ENCODE results near the gene TPCN1.

Gene TPCN1

DNA sequence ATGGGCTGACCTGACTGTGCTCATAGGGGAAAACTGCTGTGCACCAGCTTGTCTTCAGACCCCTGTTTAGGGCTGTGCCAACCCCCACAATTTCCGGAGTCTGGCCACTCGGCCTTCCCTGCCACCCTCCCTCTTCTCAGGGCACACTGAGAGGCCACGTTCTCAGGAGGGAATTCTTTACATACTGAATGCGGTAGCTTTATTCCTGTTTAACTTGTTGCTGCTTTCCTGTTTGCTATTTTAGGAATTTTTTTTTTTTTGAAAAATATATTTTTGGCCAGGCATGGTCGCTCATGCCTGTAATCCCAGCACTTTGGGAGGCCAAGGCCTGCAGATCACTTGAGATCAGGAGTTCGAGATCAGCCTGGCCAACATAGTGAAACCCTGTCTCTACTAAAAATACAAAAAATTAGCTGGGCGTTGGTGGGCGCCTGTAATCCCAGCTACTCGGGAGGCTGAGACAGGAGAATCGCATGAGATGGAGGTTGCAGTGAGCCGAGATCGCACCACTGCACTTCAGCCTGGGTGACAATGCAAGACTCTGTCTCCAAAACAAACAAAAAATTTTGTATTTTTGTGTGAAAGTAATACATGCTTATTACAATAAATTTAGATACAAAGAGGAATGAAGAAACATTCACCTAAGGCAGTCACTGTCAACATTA is 39.5 kb downstream of the TPCN1 start:
- no peak for DNase-seq (ENCODE audit: low read depth in 2 of 2)

- DNase-seq (ENCODE audit: low read depth in 2 of 2) = no peak
These were observed 40.7 kb downstream of the TPCN1 start for GRCh38 chr12:113261847-113262470.

GRCh38 chr12:113262710-113263109 is 41.4 kb downstream of the TPCN1 start:
- DNase-seq (ENCODE audit: low read depth in 2 of 2) = no peak

GRCh38 chr12:113263431-113263963 is 42.2 kb downstream of the TPCN1 start:
- no peak for DNase-seq (ENCODE audit: low read depth in 2 of 2)

GRCh38 chr12:113266106-113266895 is 45.0 kb downstream of the TPCN1 start:
- DNase-seq (ENCODE audit: low read depth in 2 of 2) = no peak

DNA sequence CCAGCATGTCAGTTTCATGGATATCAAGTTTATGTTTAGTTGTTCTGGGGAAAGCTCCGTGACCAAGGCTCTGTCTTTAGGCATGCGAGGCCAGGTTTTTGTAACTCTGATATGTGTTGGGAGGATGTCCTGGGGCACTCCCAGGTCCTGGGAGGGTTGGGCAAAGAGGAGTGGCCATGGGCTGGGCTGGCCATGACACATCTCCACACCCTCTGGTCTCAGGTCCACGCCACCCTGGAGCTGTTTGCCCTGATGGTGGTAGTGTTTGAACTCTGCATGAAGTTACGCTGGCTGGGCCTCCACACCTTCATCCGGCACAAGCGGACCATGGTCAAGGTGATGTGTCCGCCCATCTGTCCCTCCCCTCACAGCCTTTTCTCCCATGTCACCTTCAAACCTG is 46.4 kb downstream of the TPCN1 start:
- DNase-seq (ENCODE audit: low read depth in 2 of 2) = no peak

DNA sequence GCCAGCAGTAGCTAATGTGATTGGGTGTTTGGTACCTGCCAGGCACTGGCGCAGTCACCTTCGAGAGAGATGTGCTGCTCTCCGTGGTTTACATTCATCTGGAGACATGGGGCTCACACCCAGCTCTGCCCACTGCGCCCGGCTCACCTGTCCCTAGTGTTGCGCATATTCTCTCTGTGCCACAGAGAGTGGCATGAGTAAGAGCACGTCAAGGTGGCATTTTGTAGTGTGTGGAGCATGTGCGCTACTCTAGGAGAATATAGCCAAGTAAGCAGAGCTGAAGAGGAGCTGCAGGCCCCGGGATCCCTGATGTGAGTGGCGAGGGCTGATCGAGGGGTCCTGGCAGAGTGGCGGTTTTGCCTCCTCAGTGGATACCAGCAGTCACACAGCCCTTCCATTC is 46.9 kb downstream of the TPCN1 start:
- DNase-seq (ENCODE audit: low read depth in 2 of 2) = no peak

- no peak for DNase-seq (ENCODE audit: low read depth in 2 of 2)
These were observed 47.4 kb downstream of the TPCN1 start for GRCh38 chr12:113268621-113269020.

DNA sequence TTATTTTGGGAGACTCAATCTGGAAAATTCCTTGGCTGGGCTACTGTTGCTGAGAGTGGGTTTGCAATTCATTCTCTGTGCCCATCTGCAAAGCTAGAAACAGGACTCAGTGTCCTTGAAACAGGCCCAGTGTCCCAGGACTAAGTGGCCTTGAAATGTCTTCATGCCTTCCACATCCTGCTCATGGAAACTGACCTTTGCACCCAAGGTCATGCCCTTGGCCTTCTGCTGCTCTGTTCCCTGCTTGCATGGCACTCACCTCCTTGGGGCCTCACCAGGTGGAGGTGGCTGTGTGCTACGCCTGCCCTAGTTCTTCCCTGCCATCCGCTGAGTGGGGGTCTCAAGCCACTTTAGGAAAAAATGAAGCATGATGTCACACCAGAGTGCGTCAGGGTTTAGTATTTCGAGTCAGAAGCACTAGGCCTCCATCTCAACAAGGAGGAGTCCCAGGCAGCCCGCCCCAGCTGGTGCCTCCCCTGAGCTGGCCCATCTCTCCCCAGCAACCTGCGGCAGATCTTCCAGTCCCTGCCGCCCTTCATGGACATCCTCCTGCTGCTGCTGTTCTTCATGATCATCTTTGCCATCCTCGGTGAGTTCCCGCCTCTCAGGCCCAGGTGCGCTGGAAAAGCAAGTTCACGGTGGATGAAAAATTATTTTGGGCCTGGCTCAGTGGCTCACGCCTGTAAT is 48.1 kb downstream of the TPCN1 start:
- DNase-seq (ENCODE audit: low read depth in 2 of 2) = no peak

GRCh38 chr12:113270709-113271009 is 49.4 kb downstream of the TPCN1 start:
- no peak for DNase-seq (ENCODE audit: low read depth in 2 of 2)

GRCh38 chr12:113271466-113271852 is 50.2 kb downstream of the TPCN1 start:
- no peak for DNase-seq (ENCODE audit: low read depth in 2 of 2)

DNA sequence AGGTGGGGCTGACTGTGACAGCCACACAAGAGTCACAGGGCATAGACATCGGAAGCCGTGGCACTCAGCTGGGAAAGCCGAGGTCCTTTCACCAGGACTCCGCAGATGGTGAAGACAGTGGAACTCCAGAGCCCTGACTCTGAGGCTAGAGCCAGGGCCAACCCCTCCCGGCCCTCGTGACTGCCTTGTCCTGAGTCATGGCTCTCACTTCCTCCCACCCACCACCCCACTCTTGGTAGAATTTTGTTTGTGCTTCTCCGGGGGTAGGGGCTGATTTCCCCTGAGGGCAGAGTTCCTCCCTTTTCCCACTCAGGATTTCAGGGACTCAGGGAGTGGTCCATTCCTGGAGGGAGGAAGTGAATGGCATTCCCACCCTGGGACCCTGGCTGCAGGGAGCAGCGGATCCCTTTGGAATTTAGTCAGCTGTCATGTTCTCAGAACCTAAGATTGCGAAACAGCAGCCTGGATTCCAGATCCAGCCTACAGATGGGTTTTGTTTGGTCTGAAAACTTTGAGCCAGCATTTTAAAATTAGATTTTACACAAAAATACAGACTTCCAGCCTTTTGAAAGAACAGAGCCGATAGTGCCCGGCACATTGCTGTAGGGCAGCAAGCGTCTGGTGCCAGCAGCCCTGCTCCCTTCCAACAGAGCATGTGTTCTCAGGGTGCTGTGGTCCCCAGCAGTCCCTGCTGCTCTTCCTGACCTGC is 50.7 kb downstream of the TPCN1 start:
- no peak for DNase-seq (ENCODE audit: low read depth in 2 of 2)

- no peak for DNase-seq (ENCODE audit: low read depth in 2 of 2)
These were observed 51.9 kb downstream of the TPCN1 start for GRCh38 chr12:113273053-113273725.

- no peak for DNase-seq (ENCODE audit: low read depth in 2 of 2)
These were observed 53.6 kb downstream of the TPCN1 start for GRCh38 chr12:113274848-113275247.

- no peak for DNase-seq (ENCODE audit: low read depth in 2 of 2)
These were observed 55.0 kb downstream of the TPCN1 start for GRCh38 chr12:113276306-113276705.

DNA sequence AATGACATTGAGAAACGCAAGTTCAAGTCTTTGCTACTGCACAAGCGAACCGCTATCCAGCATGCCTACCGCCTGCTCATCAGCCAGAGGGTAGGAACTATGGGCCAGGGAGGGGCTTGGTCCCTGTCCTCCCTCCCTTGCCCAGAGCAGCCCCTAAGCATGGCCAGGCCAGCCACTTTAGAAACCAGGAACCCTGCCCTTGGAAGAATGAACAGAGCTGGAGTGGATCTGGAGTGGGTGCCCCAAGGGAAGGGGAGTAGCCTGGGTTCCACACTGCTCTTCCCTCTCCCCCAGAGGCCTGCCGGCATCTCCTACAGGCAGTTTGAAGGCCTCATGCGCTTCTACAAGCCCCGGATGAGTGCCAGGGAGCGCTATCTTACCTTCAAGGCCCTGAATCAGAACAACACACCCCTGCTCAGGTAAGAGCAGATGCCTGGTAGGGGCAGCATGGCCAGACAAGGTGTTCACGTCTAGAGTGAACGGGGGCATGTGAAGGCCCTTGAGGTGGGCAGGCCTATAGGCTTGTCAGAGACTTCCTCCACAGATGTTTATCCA is 55.8 kb downstream of the TPCN1 start:
- no peak for DNase-seq (ENCODE audit: low read depth in 2 of 2)

DNA sequence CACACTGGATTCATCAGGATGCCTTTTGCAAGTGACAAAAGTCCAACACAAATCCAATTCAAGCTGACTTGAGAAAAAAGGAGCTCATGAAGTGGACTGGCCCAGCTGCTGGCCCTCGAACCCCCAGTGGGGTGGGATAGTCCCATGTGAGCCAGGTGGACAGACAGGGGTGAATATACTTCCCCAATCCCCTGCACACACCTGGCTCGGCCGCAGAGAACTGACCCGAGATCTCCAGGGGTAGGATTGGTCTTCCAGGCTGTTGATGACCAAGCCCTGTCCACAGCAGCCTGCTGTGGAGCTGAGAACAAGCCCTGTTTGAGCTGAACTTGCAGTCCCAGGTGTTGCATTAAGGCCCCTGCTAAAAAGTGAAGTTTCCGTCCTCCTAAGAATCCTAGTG is 56.2 kb downstream of the TPCN1 start:
- no peak for DNase-seq (ENCODE audit: low read depth in 2 of 2)

- DNase-seq (ENCODE audit: low read depth in 2 of 2) = no peak
These were observed 56.9 kb downstream of the TPCN1 start for GRCh38 chr12:113278141-113278540.

DNA sequence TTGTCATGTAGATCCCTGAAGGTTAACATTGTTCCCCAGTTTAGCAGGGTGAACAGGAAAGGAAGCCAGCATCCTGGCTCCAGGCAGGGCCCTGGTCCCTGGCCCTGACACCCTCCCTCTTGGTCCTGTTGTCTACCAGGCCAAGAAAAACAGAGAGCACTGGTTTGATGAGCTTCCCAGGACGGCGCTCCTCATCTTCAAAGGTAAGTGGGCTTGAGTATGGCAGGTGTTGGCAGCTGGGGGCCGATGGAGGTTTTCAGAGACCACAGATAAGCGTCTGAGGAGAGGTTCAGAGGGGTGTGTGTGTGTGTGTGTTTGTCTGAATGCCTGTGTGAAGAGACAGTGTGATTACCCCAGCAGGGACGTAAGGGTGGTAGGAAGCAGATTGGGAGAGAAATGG is 57.4 kb downstream of the TPCN1 start:
- DNase-seq (ENCODE audit: low read depth in 2 of 2) = no peak

DNA sequence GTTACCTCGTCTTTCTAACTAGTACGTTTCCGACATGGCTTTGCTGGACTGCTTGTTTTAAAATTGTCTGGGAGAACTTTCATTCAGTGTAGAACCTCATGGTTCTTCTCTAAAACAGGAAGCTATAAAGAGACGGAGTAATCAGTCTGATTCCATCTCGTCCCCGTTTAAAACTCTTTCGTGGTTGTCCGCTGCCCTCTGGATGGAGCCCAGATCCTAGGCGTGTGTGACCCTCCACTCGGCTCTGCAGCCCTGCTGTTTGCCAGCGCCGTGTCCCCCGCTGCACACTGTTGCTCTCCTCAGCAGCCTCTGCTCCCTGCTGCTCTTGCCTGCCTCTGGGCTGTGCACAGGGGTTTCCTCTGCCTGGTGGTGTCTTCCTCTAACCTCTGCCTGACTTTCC is 63.5 kb downstream of the TPCN1 start:
- DNase-seq (ENCODE audit: low read depth in 2 of 2) = no peak

Measured in stimulated activated CD8-positive, alpha-beta memory T cell treated with anti-CD3 and anti-CD28 coated beads, Interleukin-2, amount 100 ng/mL, for 1 hour (primary cell).